Neural cell (in vitro differentiated cells): Measurements from ENCODE around the gene KLHL30. TPM values are rescaled to one million over a fixed set of nuclear protein-coding genes. Genes with fewer than 3 reads are reported as not detected.

Experiments
- H2AFZ ChIP-seq: fragments of 200-600, 300-800 bp; sonication (generic), shearing (Covaris generic); 2 replicates; pipeline ENCODE4 v1.6.0; 2014; ENCODE audit warnings: low read depth, mild to moderate bottlenecking, antibody characterized with exemption, low read length, moderate library complexity
- H3F3A ChIP-seq: fragments of 200-600 bp; shearing (Covaris generic); 2 replicates; pipeline ENCODE4 v1.6.1; 2016; ENCODE audit warnings: mild to moderate bottlenecking, moderate library complexity, mixed read lengths, antibody characterized with exemption, low read length; ENCODE audit not compliant: insufficient read depth, poor library complexity, severe bottlenecking
- H3K27ac ChIP-seq: fragments of 200-600, 300-800 bp; sonication (generic), shearing (Covaris generic); 2 replicates; pipeline ENCODE4 v1.5.1; 2014; ENCODE audit warnings: mild to moderate bottlenecking, low read length, moderate library complexity
- H3K27me3 ChIP-seq: fragments of 300-800, 200-600 bp; sonication (generic), shearing (Covaris generic); 2 replicates; pipeline ENCODE4 v1.6.0; 2014; ENCODE audit warnings: mild to moderate bottlenecking, low read depth, low read length, moderate library complexity; ENCODE audit not compliant: insufficient read depth
- H3K36me3 ChIP-seq: fragments of 300-800, 200-600 bp; sonication (generic), shearing (Covaris generic); 2 replicates; pipeline ENCODE4 v1.5.1; 2014; ENCODE audit warnings: mild to moderate bottlenecking, antibody characterized with exemption, low read length, moderate library complexity; ENCODE audit not compliant: insufficient read depth
- H3K4me2 ChIP-seq: fragments of 300-800, 200-600 bp; sonication (generic), shearing (Covaris generic); 2 replicates; pipeline ENCODE4 v1.6.0; 2014; ENCODE audit warnings: mild to moderate bottlenecking, low read length
- H3K4me3 ChIP-seq: fragments of 300-800, 200-600 bp; sonication (generic), shearing (Covaris generic); 2 replicates; pipeline ENCODE4 v1.5.1; 2014; ENCODE audit warnings: mild to moderate bottlenecking, low read length, moderate library complexity
- H3K79me2 ChIP-seq: fragments of 200-600 bp; shearing (Covaris generic); replicated peaks from 2 replicates; pipeline ENCODE4 v1.6.0; 2014; ENCODE audit warnings: mild to moderate bottlenecking, low read length, moderate library complexity; ENCODE audit not compliant: insufficient read depth
- H3K9ac ChIP-seq: fragments of 300-800, 200-600 bp; sonication (generic), shearing (Covaris generic); 2 replicates; pipeline ENCODE4 v1.6.1; 2016; ENCODE audit warnings: mild to moderate bottlenecking, low read length, mixed read lengths
- H3K9me2 ChIP-seq: fragments of 200-600 bp; shearing (Covaris generic); 2 replicates; pipeline ENCODE4 v1.6.1; 2016; ENCODE audit warnings: mild to moderate bottlenecking, low read length, mixed read lengths; ENCODE audit not compliant: insufficient read depth
- H3K9me3 ChIP-seq: fragments of 200-600, 300-800 bp; sonication (generic), shearing (Covaris generic); 2 replicates; pipeline ENCODE4 v1.6.1; 2016; ENCODE audit warnings: mild to moderate bottlenecking, mixed run types, low read length, moderate library complexity, mixed read lengths
- H4K20me1 ChIP-seq: fragments of 200-600 bp; shearing (Covaris generic); 2 replicates; pipeline ENCODE4 v1.6.1; 2016; ENCODE audit warnings: mild to moderate bottlenecking, mixed run types; ENCODE audit not compliant: insufficient read depth
- EP300 ChIP-seq: fragments of 450-650 bp; conservative IDR thresholded peaks from 2 replicates; pipeline ENCODE4 v1.6.1; 2014; ENCODE audit warnings: antibody characterized with exemption, mild to moderate bottlenecking, moderate library complexity; ENCODE audit not compliant: poor library complexity, severe bottlenecking
- EZH2 ChIP-seq: fragments of 200-600, 300-800 bp; shearing (Covaris generic), sonication (generic); IDR thresholded peaks from 2 replicates; pipeline ENCODE4 v1.6.1; 2014; ENCODE audit warnings: antibody characterized with exemption, low read length, borderline replicate concordance, mild to moderate bottlenecking; ENCODE audit not compliant: insufficient read depth, poor library complexity, severe bottlenecking
- POLR2AphosphoS5 ChIP-seq: IDR thresholded peaks from 2 replicates; pipeline ENCODE4 v1.6.1; 2012
- RAD21 ChIP-seq: fragments of 450-650 bp; conservative IDR thresholded peaks from 2 replicates; pipeline ENCODE4 v1.6.1; 2014; ENCODE audit warnings: antibody characterized with exemption, mild to moderate bottlenecking, moderate library complexity
- REST ChIP-seq: IDR thresholded peaks from 2 replicates; pipeline ENCODE4 v1.6.1; 2012; ENCODE audit warnings: borderline replicate concordance
- SMC3 ChIP-seq: fragments of 450-650 bp; conservative IDR thresholded peaks from 2 replicates; pipeline ENCODE4 v1.6.1; 2014; ENCODE audit warnings: antibody characterized with exemption, mild to moderate bottlenecking, moderate library complexity; ENCODE audit not compliant: poor library complexity
- polyA plus RNA-seq: library from polyadenylated mRNA; depleted of rRNA; stranded (reverse); fragments of >200 nt; gene quantifications from 2 replicates; pipeline ENCODE4 v1.2.3, GENCODE V29; 2014

Gene KLHL30
- polyA plus RNA-seq, 1 donor from 2014 or later, result not detected

- no peak overlapping the region for H3K9ac ChIP-seq
- no peak overlapping the region for H3K27ac ChIP-seq
- peaks cover 9% of the 10 kb centered on the region for H3K27me3 ChIP-seq
- H3K9me2 ChIP-seq, result no peaks in the 10 kb centered on the region
- no peak overlapping the region for H3K4me3 ChIP-seq
- no peaks in the 10 kb centered on the region for H3K9me3 ChIP-seq
- no peaks in the 10 kb centered on the region for H4K20me1 ChIP-seq
- no peak for TF ChIP-seq SMC3
- no peak for TF ChIP-seq REST
- no peak for TF ChIP-seq EP300
- no peaks in the 10 kb centered on the region for H3K36me3 ChIP-seq
- H3K4me2 ChIP-seq, result no peak overlapping the region
- H3F3A ChIP-seq, result no peaks in the 10 kb centered on the region
- no peaks in the 10 kb centered on the region for H3K79me2 ChIP-seq
- no peak overlapping the region for H2AFZ ChIP-seq
Observed at GRCh38 chr2:238169048-238169707, 30.7 kb downstream of the KLHL30 start.

GRCh38 chr2:238169708-238170251, 31.3 kb downstream of the KLHL30 start:
- H3K4me2 ChIP-seq, result no peak overlapping the region
- H3K9ac ChIP-seq, result no peak overlapping the region
- H3K9me3 ChIP-seq, result no peaks in the 10 kb centered on the region
- H3K4me3 ChIP-seq, result no peak overlapping the region
- peaks cover 5% of the 10 kb centered on the region for H3K27me3 ChIP-seq
- H3F3A ChIP-seq, result no peaks in the 10 kb centered on the region
- H2AFZ ChIP-seq, result no peak overlapping the region
- TF ChIP-seq EP300 (no peak), RAD21 (no peak), SMC3 (no peak), REST (no peak), EZH2 (no peak), POLR2AphosphoS5 (no peak)
- no peaks in the 10 kb centered on the region for H3K36me3 ChIP-seq
- no peaks in the 10 kb centered on the region for H3K79me2 ChIP-seq
- no peak overlapping the region for H3K27ac ChIP-seq
- no peaks in the 10 kb centered on the region for H4K20me1 ChIP-seq
- no peaks in the 10 kb centered on the region for H3K9me2 ChIP-seq
